Measurements from ENCODE around the gene KIF2B. TPM values are rescaled to one million over a fixed set of nuclear protein-coding genes. Genes with fewer than 3 reads are reported as not detected.

Gene KIF2B
- total RNA-seq, result not detected in 2 replicates

GRCh38 chr17:53822764-53823163 is at the start of gene KIF2B:
KIF2B (plus strand) TSS chr17:53822927; CDS start chr17:53823034, 107 bp downstream.

